Breast epithelium (tissue), 4 donors: ENCODE data around the gene NECTIN4. TPM values are rescaled to one million over a fixed set of nuclear protein-coding genes. Genes with fewer than 3 reads are reported as not detected.
"Not testable (repeated sequence)": the region's sequence is repeated elsewhere in the genome, so short reads cannot be mapped to it uniquely, and the experiment has no call there.

Source experiments
- DNase-seq, 2 donors: peaks; one replicate each; pipeline ENCODE4 v3.0.0-alpha.2; 2019; ENCODE audit warnings: low spot score in 2 of 2
- H3K27ac ChIP-seq, 2 donors: fragments of 200-600 bp; sonication (generic) in 1 of 2; one replicate each; pipeline ENCODE4 v1.5.1; 2016 to 2019; ENCODE audit warnings: mild to moderate bottlenecking in 1 of 2
- H3K27me3 ChIP-seq, 2 donors: fragments of 200-600 bp; sonication (generic) in 1 of 2; one replicate each; pipeline versions ENCODE4 v1.5.1 to v1.6.0; 2017 to 2019; ENCODE audit warnings: control low read depth in 1 of 2, mild to moderate bottlenecking in 1 of 2
- H3K36me3 ChIP-seq: fragments of 200-600 bp; one replicate; pipeline ENCODE4 v1.5.1; 2019
- H3K4me1 ChIP-seq, 2 donors: fragments of 200-600 bp; sonication (generic); one replicate each; pipeline ENCODE4 v1.5.1; 2016 to 2019; ENCODE audit warnings: control low read depth in 1 of 2
- H3K4me3 ChIP-seq, 3 donors: fragments of 200-600 bp; sonication (generic); 1 replicate in 2 of 3; 2 replicates in 1 of 3; pipeline ENCODE4 v1.5.1; 2016 to 2019; ENCODE audit warnings: mild to moderate bottlenecking in 3 of 3, moderate library complexity in 2 of 3
- H3K9me3 ChIP-seq, 2 donors: fragments of 200-600 bp; sonication (generic) in 1 of 2; one replicate each; pipeline ENCODE4 v1.5.1; 2016 to 2019; ENCODE audit warnings: control low read depth in 1 of 2
- CTCF ChIP-seq, 3 donors: fragments of 450-650 bp; IDR thresholded peaks; one replicate each; pipeline ENCODE4 v1.5.1; 2016 to 2017; ENCODE audit warnings: antibody characterized with exemption in 3 of 3, mild to moderate bottlenecking in 3 of 3, moderate library complexity in 3 of 3
- POLR2A ChIP-seq: fragments of 450-650 bp; IDR thresholded peaks from one replicate; pipeline ENCODE4 v1.6.1; 2016; ENCODE audit warnings: antibody characterized with exemption, mild to moderate bottlenecking, moderate library complexity
- POLR2AphosphoS5 ChIP-seq, 3 donors: sonication (generic); formaldehyde crosslinking; IDR thresholded peaks; one replicate each; pipeline ENCODE4 v1.6.1; 2017; ENCODE audit warnings: antibody characterized with exemption in 3 of 3
- intact Hi-C: fragments of 100-400 bp; cut with DNase I; formaldehyde crosslinking; loops from one replicate; pipeline ENCODE4 v1.15.1; 2023; ENCODE audit warnings: low total_unique reads
- total RNA-seq, 3 donors: library from RNA; depleted of rRNA; stranded (reverse); fragments of >200 nt; gene quantifications; one replicate each; pipeline ENCODE4 v1.1.0, GENCODE V29; 2016

Gene NECTIN4
- total RNA-seq, 3 donors from 2014 or later: 28.5 to 56.3 TPM; not detected in 1

- Histone ChIP-seq H3K4me3 (no peak overlapping the region), H3K4me1 (no peaks in the 10 kb centered on the region), H3K27ac (no peak overlapping the region), H3K9me3 (no peaks in the 10 kb centered on the region), H3K27me3 (no peaks in the 10 kb centered on the region), H3K36me3 (no peaks in the 10 kb centered on the region)
- intact Hi-C loops: no loop called here
- no peak for TF ChIP-seq CTCF (IDR thresholded peaks at IDR 0.05)
- TF ChIP-seq POLR2AphosphoS5 (IDR thresholded peaks at IDR 0.05): no peak
- no peak for TF ChIP-seq POLR2A
- DNase-seq: no peak
Observed at GRCh38 chr1:161033751-161034150, 55.6 kb downstream of the NECTIN4 start.

- H3K9me3 ChIP-seq: no peaks in the 10 kb centered on the region
- intact Hi-C loops: no loop called here
- H3K4me1 ChIP-seq: no peaks in the 10 kb centered on the region
- H3K27me3 ChIP-seq: no peaks in the 10 kb centered on the region
- TF ChIP-seq POLR2A: no peak
- TF ChIP-seq POLR2AphosphoS5 (IDR thresholded peaks at IDR 0.05): no peak
- no peak for TF ChIP-seq CTCF (IDR thresholded peaks at IDR 0.05)
- no peaks in the 10 kb centered on the region for H3K36me3 ChIP-seq
- no peak overlapping the region for H3K4me3 ChIP-seq
- no peak for DNase-seq
- peak overlapping the region; percentile 41 to 43 for H3K27ac ChIP-seq
Observed at GRCh38 chr1:161032409-161032808, 56.9 kb downstream of the NECTIN4 start.

GRCh38 chr1:161031874-161032273, 57.5 kb downstream of the NECTIN4 start:
- Histone ChIP-seq H3K27me3 (no peaks in the 10 kb centered on the region), H3K27ac (no peak overlapping the region), H3K4me1 (no peaks in the 10 kb centered on the region), H3K36me3 (no peaks in the 10 kb centered on the region), H3K4me3 (no peak overlapping the region), H3K9me3 (no peaks in the 10 kb centered on the region)
- no peak for DNase-seq
- TF ChIP-seq POLR2A (no peak), CTCF (IDR thresholded peaks at IDR 0.05) (no peak), POLR2AphosphoS5 (IDR thresholded peaks at IDR 0.05) (no peak)
- intact Hi-C loops: no loop called here

- H3K4me1 ChIP-seq, H3K27me3 ChIP-seq, DNase-seq, H3K27ac ChIP-seq, H3K36me3 ChIP-seq, H3K9me3 ChIP-seq, intact Hi-C loops, H3K4me3 ChIP-seq: not testable (repeated sequence)
Observed at GRCh38 chr1:161029466-161029865, 59.9 kb downstream of the NECTIN4 start.

- H3K9me3 ChIP-seq, H3K4me1 ChIP-seq, H3K27me3 ChIP-seq, H3K36me3 ChIP-seq, H3K4me3 ChIP-seq, intact Hi-C loops, DNase-seq, H3K27ac ChIP-seq: not testable (repeated sequence)
Observed at GRCh38 chr1:161026954-161027353, 62.4 kb downstream of the NECTIN4 start.

GRCh38 chr1:161022432-161022831, 66.9 kb downstream of the NECTIN4 start:
- H3K27me3 ChIP-seq, H3K4me3 ChIP-seq, H3K27ac ChIP-seq, intact Hi-C loops, H3K9me3 ChIP-seq, DNase-seq, H3K36me3 ChIP-seq: not testable (repeated sequence)
- H3K4me1 ChIP-seq: peaks cover 0 to 16% of the 10 kb centered on the region in 2 donors

- no peaks in the 10 kb centered on the region for H3K36me3 ChIP-seq
- H3K4me3 ChIP-seq: peak overlapping the region in 2 of 3 donors; percentile 58 to 84
- no peak for DNase-seq
- intact Hi-C loops: no loop called here
- H3K9me3 ChIP-seq: no peaks in the 10 kb centered on the region
- peaks cover 0 to 16% of the 10 kb centered on the region in 2 donors for H3K4me1 ChIP-seq
- peak overlapping the region; percentile 88 to 93 for H3K27ac ChIP-seq
- TF ChIP-seq CTCF (IDR thresholded peaks at IDR 0.05) (no peak), POLR2A (no peak), POLR2AphosphoS5 (IDR thresholded peaks at IDR 0.05) (no peak)
- H3K27me3 ChIP-seq: no peaks in the 10 kb centered on the region
Observed at GRCh38 chr1:161021970-161022353, 67.4 kb downstream of the NECTIN4 start.
